SK-MEL-5 (cell line): ENCODE measurements around the gene RFC1. TPM values are rescaled to one million over a fixed set of nuclear protein-coding genes. Genes with fewer than 3 reads are reported as not detected.
"Not testable (repeated sequence)": the region's sequence is repeated elsewhere in the genome, so short reads cannot be mapped to it uniquely, and the experiment has no call there.

Experiments used
- DNase-seq: peaks from one replicate; pipeline ENCODE4 v3.0.0-alpha.2; 2016; ENCODE audit warnings: low read depth, low spot score
- in situ Hi-C: cut with HindIII; loops from 2 replicates; pipeline ENCODE4 v1.10.0; 2016; ENCODE audit warnings: low sequenced_read_pairs, high pct_unique_total_duplicates, low pct_unique_long_range_greater_than_20kb
- total RNA-seq: library from RNA; depleted of rRNA; stranded (reverse); fragments of >200 nt; shearing (Covaris generic); gene quantifications from 2 replicates; pipeline ENCODE4 v1.2.3, GENCODE V29; 2014

RFC1 gene
- total RNA-seq, 1 experiment from 2014 or later = 54.0 TPM

DNA sequence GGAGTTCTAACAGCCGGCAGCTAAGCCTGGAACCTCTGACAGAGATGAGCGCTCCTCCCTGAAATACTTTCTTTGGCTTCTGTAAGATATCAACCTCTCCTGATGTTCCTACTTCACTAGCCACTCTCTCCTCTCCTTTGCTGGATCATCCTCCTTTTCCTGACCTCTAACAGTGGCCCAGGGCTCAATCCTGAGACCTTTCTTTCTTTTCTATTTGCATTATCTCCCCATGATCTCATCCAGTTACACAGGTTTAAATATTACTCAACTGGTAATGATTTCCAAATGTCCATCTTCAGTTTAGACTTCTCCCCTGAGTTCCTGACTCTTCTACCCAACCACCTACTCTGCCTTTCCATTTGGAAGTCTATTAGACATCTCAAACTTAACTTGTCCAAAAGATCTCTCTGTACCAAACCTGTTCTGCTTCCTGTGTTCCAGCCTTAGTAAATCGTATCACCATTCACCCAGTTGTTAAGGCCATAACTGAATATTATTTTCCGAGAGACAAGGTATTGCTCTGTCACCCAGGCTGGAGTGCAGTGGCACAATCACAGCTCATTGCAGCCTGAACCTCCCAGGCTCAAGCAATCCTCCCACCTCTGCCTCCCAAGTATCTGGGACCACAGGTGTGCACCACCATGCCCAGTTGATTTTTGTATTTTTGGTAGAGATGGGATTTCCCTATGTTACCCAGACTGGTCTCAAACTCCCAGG, 41.1 kb downstream of the RFC1 start:
- DNase-seq = no peak
- in situ Hi-C loops = no loop called here

- in situ Hi-C loops = no loop called here
- DNase-seq = peak; percentile 21
These were observed 41.7 kb downstream of the RFC1 start for GRCh38 chr4:39324446-39324845.

DNA sequence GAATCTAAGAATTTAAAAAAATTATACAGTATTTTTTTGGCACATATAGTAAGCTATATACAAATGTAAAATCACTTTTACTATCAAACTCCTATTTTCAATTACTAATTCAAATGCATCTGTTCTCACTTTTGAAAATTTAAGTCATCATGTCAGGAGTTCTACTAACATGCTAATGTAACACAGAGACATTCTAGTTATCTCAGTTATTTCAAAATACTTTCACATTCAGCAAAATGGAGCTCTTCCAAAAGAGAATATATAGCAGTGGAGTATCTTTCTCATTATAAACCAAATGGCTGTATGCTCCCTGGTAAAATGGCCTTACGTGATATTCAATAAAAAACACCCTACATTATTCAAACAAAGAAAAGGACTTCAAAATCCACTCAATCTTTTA, 42.3 kb downstream of the RFC1 start:
- no peak for DNase-seq
- in situ Hi-C loops = no loop called here

DNA sequence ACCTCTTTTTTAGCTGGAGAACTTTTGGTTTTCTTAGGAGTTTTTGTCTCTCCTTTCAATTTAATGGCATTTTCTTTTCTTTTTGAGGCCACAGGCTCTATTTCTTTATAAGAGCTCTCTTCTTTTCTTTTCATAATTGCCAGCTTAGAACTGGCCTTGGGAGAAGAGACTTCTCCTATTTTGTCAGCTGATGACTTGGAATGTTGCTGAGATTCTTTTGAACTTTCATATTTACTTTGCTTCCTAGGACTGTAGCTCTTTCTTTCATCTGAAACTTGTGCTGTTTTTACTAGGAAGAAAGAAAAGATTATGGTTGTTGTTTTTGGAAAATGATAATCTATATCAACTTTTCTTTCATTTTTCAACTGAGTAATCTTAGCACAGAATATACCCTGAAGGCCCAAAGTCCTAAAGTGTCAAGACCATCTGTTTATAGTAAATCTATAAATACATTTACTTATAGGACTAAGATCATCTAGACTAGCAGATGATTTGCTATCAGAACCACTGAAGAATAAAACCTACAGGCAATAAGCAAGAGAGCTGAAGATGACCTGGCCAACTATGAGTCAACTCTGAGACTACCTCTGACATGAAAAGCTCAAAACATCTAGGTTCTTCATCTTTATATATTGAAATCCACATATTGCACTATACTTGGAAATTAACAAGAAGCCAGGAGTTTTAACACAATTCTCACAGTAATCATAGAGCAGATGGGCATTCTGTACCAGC, 45.6 kb downstream of the RFC1 start:
- in situ Hi-C loops = no loop called here

GRCh38 chr4:39319676-39320075, 46.5 kb downstream of the RFC1 start:
- in situ Hi-C loops = no loop called here
- no peak for DNase-seq

More for the DNA sequence above, 45.6 kb downstream of the RFC1 start:
- DNase-seq = peak; percentile 26

- DNase-seq = no peak
- in situ Hi-C loops = no loop called here
These were observed 53.3 kb downstream of the RFC1 start for GRCh38 chr4:39312816-39313215.

DNA sequence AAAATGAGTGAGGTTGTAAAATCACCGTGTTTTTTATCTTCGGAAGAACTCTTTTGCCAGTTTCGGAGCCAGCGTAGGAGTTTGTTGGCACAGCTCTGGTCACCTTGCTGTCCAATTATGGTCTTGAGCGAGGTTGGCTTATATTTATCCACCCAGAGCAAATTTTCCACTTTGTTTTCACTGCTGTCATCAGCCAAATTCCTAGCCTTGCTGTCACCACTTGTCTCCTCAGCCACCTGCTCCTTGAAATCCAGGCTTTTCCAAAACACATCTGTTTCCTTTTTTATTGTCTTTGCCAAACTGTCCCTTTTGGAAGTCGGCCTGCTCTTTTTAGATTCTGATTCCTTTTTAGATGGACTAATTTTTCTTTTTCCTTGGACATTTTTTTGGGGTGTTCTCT, 57.6 kb downstream of the RFC1 start:
- DNase-seq = no peak
- in situ Hi-C loops = no loop called here

- in situ Hi-C loops = no loop called here
- DNase-seq = no peak
These were observed 60.1 kb downstream of the RFC1 start for GRCh38 chr4:39305912-39306677.

DNA sequence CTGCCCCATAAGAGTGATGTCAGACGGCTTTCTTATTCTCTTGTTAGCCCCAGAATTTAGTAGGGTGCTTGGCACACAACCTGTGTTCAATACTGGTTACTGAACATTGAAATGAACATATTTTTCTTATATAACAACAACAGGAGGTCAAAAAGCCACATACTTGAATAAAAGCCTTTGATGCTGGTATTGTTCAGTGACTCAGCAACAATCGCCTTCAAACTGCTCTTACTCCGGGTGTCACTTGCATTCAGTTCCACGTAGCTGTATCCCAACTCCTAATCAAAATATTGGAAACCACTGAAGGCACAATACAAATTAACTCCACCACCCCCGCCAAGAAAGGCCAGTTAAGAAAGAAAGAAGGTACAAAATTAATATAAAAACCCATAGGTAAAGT, 61.5 kb downstream of the RFC1 start:
- no peak for DNase-seq

GRCh38 chr4:39303871-39304270, 62.3 kb downstream of the RFC1 start:
- no peak for DNase-seq
- in situ Hi-C loops = no loop called here

More for the DNA sequence above, 61.5 kb downstream of the RFC1 start:
- in situ Hi-C loops = no loop called here

- in situ Hi-C loops = no loop called here
- DNase-seq = no peak
These were observed 63.3 kb downstream of the RFC1 start for GRCh38 chr4:39302901-39303300.

DNA sequence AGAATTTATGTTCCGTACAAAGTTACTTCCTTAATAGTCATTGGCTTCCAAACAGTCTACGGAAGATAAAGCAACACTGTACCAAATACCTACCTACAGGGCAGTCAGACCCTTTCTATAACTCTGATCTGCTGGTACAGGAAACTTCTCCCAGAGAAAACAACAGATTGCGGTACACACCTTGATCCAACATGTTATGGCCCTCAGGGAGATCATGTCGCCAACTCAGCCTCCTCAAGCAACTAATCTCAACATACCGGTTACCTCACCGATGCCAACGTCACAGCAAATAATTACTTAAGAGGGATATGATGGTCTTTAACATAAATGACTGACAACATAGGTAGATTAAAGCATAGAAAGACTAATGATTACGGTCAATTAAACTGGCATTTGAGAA, 70.4 kb downstream of the RFC1 start:
- in situ Hi-C loops = no loop called here
- DNase-seq = no peak

GRCh38 chr4:39292433-39292832, 73.7 kb downstream of the RFC1 start:
- in situ Hi-C loops, DNase-seq: not testable (repeated sequence)

DNA sequence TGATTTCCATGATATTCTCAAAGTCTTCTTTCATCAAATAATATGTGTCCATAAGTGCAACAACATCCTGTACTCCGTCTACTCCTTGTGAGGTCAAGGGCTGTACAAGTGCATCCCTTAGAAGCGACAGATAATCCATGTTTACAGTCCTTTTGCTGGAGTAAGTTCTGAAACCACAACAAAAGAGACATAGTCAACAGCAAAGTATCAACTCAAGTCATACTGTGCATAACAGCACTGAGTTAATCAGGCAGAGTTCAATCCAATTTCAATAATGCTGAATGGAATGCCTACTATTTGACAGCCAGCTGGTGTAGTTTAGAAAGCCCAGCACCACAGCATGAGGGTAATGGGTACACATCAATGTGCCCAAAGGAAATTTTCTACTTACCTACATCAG, 74.5 kb downstream of the RFC1 start:
- DNase-seq = no peak
- in situ Hi-C loops = no loop called here

- in situ Hi-C loops = no loop called here
- DNase-seq = no peak
These were observed 78.9 kb downstream of the RFC1 start for GRCh38 chr4:39287223-39287622.

GRCh38 chr4:39286263-39286662, 79.9 kb downstream of the RFC1 start:
- no peak for DNase-seq
- in situ Hi-C loops = no loop called here

DNA sequence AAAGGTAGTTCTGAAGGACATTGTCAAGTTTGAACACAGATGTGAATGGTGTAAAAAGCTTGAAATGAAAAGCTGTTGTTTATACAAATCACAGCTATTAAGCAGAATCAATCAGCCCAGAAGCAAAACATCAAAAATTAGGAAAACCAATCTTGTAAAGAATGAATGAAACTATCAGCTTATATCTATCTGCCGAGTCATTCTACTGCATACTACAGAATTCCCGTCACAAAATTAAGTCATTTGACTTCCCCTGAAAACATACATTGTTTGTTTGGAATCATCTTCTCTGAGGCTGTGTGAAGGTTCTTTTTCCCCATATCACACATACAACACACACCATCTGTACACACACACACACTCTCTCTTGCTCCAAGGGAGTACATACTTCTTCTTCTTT, 80.3 kb downstream of the RFC1 start:
- DNase-seq = no peak
- in situ Hi-C loops = no loop called here

GRCh38 chr4:39285111-39285795, 80.9 kb downstream of the RFC1 start:
- no peak for DNase-seq
- in situ Hi-C loops = no loop called here
